ENCODE results near the gene MBOAT1. TPM values are rescaled to one million over a fixed set of nuclear protein-coding genes. Genes with fewer than 3 reads are reported as not detected.

MBOAT1 gene, protein sequence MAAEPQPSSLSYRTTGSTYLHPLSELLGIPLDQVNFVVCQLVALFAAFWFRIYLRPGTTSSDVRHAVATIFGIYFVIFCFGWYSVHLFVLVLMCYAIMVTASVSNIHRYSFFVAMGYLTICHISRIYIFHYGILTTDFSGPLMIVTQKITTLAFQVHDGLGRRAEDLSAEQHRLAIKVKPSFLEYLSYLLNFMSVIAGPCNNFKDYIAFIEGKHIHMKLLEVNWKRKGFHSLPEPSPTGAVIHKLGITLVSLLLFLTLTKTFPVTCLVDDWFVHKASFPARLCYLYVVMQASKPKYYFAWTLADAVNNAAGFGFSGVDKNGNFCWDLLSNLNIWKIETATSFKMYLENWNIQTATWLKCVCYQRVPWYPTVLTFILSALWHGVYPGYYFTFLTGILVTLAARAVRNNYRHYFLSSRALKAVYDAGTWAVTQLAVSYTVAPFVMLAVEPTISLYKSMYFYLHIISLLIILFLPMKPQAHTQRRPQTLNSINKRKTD
- 4.8 and 8.3 TPM in 2 replicates for total RNA-seq

DNA sequence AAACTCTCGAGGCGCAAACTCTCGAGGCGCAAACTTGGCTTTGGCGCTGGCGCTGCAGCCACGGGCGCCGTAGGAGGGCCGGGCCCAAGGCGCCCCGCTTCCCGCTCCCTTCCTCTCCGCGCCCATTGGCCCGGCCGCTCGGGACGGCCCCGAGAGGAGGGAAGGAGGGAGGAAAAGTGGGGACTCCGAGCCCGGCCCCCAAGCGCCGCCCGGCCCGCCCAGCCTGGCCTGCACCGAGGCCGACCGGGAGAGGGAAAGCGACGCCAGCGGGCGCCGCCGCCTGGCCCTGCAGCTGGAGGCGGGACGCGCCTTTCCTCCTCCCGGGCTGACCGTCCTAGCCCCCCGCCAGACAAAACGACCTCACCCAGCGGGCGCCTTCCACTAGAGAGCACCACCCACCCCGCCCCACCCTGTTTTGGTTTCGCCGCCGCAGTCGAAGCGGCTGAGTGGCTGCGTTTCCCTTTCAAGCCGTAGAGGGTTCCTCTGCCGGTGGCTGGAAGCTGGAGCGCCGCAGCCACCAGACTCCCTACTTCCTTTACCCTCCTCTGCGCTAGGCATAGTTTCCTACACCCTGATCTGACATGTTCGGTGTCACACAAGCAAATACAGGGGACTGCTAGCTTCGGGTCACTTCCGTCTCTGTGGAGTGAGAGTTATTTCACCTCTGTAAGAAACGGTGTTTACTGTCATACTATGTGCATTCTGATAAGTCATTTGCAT is at the start of gene MBOAT1:
MBOAT1 (minus strand) TSS at position 78 of the 720 bp plus-strand sequence. CDS start 235 bp downstream, outside the sequence.

Other genes starting within 250 kb of the MBOAT1 start
- gene E2F3, start 189.4 kb upstream of the MBOAT1 start, total RNA-seq: 3.6 and 4.9 TPM in 2 replicates